Measurements from ENCODE around the gene ZNF492.
"Not testable (repeated sequence)": the region's sequence is repeated elsewhere in the genome, so short reads cannot be mapped to it uniquely, and the experiment has no call there.

The ZNF492 gene

DNA sequence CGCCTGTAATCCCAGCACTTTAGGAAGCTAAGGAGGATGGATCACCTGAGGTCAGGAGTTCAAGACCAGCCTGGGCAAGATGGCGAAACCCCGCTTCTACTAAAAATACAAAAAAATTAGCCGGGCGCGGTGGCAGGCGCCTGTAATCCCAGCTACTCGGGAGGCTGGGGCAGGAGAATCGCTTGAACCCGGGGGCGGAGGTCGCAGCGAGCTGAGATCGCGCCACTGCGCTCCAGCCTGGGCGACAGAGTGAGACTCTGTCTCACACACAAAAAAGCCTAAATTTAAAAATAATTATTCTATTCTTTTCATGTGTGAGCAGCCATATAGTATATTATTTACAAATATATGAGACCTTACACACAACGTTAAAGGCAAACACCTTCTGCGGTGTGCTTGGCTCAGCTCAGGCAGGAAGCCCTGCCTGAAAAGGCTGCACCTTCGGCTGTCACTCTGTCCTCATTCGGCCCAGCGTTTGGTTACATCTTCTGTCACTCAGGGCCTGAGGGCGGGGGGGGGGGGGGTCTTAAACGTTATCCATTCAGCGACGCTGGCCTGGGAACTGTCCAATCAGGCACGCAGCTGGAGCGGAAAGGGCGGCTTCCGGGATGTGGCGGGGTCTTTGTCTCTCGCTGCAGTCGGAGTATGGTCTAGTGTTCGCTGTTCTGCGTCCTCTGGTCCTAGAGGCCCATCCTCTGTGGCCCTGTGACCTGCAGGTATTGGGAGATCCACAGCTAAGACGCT, at the start of gene ZNF492:
ZNF492 (plus strand) TSS at position 619 of the 744 bp plus-strand sequence. CDS start 19,076 bp downstream, outside the sequence.
- peak in 13 of 14 donors; percentile 17 to 86 (median 68) for DNase-seq

DNA sequence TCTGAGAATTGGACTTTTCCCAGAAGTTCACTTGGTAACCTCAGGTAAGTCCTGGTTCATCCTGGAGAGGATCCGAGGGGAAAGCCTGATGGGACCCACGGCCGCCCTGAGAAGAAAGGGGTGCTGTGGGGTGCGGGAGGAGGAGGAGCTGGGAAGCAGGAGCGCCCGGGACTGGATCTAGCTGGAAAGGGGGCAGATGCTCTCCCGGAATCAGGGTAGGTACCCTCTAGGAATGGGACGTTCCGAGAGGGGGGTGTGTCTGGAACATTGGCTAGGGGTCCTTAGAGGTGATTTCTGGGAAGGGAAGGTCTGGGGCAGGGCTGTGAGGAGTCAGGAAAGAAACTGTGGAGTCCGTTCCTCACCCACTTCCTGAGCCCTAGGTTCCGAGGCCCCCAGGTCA, 38.7 kb upstream of the ZNF492 start:
- DNase-seq = no peak

DNA sequence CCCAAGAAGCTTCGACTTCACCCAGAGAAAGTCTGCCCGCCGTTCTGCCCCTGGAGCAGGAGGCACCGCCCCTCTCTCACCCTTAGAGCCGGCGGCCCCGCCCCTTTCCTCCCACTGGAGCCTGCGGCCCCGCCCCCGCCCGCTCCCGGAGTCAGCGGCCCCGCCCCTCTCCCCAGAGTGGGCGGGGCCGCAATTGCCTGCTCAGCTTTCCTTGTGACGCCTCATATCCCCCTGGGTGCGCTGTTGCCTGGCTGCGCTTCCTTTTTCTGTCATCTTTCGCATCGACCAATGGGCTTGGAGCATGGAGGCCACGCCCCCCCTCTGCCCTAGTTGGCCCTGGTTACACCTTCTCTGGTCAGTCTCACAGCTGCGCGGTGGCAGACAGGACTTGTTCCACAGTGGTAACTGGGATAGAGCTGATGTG, 38.2 kb upstream of the ZNF492 start:
- peak in 1 of 14 donors; percentile 12 for DNase-seq

DNA sequence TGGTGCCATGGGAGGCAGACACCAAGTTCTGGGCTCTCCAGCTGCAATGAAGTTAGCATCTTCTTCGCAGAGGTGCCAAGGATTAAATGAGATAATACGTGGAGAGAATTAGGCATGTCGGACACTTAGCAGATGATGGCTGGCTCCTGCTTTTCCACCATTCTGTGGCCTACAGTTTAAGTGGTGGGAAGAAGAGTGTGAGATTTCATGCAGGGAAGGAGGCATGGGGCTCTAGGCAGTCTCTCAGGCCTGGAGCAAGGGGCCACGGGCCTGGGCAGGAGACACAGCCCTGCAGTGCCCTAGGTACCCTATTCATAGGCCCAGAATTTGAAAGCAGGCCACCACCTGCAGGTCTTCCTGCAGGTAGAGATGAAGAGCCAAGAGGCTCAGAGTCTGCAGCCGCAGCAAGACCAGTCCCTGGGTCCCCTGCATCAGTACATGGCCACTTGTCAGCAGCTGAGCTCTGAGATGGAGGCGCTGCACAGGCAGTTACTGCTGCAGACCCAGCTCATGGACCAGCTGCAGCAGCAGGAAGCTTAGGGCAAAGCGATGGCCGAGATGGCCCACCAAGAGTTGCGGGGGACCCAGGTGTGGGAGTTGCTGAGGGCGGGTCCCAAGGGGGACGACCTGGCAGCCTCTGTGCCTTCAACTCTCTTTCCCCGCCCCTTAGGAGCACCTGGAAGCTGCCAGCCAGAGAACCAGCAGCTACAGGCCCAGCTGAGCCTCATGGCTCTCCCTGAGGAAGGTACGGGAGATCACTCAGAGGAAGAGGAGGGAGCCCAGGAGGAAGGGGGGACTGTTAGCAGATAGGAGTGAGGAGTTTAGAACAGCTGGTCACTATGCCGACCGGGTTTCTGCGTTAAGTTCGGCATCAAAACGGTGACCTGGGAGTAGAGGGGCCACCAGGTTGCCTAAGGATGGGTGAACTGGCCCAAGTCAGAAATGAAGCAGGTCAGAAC, 33.2 kb upstream of the ZNF492 start:
- no peak for DNase-seq

DNA sequence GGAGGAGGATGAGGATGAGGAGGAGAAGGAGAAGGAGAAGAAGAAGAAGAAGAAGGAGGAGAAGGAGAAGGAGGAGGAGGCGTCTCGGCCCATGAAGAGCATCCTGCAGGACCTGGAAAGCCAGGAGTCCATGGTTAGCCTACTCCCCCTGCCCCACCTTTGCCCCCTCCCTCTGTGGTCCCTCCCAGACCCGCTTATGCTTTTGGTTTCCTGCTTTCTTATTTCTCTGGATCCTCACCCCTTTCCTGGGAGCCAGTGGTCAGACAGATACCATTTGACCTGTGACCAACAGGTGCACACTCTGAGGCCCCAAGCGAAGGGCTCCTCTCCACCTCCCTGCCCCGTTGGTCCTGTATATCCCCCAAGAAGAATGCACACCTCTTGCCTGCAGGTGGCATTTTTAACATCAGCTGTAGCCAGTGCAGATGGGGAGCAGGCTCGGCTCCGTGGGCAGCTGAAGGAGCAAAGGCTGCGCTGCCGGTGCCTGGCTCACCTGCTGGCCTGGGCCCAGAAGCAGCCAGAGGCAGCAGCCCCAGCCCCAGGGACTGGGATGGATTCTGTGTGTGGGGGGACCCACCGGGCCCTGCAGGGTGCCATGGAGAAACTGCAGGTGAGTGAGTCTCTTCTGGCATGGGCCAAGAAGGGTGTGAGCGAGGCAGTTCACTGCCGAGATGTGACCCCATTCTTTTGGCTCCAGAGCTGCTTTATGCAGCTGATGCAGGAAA, 32.1 kb upstream of the ZNF492 start:
- DNase-seq = no peak

DNA sequence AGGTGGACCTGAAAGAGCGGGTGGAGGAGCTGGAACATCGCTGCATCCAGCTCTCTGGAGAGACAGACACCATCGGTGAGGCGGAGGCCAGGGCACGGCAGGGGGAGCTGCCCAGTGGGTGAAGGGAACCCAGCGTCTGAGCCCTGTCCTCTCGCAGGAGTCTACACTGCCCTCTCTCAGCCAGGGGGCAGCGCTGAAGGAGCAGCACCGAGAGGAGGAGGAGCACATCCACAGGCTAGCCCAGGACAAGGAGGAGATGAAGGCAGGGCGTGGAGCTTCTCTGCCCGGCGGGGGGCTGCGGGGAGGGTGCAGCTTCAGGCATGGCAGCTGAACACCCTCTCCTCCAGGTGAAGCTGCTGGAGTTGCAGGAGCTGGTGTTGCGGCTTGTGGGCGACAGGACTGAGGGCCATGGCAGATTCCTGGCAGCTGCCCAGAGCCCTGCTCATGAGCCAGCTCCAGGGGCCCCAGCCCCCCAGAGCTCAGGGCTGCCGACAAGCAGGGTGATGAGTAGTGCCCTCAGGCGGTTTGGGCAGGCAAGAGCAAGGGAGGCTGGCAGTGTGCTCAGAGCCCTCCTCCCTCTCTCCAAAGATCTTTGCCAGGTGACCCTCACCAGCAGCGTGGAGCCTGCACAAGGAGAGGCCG, 31.4 kb upstream of the ZNF492 start:
- DNase-seq = no peak

DNA sequence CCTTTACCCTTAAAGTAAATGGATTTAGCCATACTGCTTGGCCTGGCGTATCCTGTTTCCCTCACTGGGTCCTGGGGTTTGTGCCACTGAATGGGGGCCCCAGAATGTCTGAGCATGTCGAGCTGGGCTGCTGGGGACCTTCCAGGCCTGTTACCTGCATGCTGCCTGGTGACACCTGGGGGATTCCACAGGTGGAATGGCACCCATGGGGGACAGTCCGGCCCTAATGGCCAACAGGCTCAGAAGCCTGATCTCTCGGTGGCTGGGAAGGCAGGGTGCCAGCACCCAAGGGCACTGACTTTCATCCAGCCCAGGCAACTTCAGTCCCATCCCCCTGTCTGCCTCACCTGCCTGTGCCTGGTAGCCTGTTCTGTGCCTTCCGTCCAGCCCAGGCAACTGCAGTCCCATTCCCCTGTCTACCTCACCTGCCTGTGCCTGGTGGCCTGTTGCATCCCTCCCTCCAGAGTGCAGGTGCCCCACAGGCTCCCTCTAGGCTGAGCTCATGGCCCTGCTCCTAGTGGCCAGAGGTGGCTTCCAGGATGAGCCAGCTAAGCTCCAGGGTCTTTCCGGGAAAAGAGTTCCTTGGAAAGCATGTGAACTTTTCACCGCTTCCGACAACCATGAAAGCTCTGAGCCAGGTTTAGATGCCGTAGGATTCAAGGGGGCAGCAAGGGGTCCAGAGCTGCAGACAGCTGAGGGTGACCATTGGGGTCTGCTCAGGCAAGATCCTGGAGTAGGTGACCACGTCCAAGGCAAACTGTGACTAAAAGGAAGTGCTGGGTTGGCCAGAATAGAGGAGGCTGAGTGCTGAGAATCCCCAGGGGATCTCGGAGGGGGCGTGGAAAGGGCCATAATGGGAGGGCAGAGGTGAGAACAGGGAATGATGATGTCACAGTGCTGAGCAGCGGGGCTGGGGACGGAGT, 30.3 kb upstream of the ZNF492 start:
- no peak for DNase-seq

DNA sequence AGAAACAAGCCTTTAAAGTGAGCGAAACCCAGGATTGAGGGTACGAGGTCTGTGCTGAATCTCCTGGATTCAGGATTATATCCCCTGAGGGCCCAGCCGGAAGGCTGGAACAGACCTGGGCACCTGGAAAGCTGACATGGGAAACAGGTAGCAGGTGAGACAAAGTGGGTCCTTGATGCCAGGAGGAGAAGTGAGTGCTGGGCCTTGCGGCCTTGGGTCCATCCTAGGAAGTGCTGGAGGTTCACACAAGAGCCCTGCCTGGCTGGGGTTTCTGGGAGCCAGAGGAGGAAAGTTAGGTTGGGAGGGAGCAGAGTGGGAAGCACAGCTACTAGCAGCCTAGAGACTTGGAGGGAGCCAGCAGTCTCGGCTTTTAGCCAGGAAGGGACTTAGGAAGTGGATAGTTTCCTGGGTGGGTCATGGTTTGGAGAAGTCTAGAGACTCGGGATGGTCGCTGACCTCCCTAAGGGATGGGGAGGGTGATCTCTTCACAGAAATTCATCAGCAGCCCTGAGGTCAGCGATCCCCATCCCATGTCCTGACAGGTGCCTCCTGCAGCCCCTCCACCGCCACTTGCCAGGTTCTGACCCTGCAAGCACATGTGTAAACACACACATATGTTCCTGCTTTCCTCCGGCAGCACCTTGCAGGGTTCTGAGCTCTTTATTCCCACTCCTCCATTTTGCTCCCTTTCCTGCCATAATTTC, 29.4 kb upstream of the ZNF492 start:
- no peak for DNase-seq

DNA sequence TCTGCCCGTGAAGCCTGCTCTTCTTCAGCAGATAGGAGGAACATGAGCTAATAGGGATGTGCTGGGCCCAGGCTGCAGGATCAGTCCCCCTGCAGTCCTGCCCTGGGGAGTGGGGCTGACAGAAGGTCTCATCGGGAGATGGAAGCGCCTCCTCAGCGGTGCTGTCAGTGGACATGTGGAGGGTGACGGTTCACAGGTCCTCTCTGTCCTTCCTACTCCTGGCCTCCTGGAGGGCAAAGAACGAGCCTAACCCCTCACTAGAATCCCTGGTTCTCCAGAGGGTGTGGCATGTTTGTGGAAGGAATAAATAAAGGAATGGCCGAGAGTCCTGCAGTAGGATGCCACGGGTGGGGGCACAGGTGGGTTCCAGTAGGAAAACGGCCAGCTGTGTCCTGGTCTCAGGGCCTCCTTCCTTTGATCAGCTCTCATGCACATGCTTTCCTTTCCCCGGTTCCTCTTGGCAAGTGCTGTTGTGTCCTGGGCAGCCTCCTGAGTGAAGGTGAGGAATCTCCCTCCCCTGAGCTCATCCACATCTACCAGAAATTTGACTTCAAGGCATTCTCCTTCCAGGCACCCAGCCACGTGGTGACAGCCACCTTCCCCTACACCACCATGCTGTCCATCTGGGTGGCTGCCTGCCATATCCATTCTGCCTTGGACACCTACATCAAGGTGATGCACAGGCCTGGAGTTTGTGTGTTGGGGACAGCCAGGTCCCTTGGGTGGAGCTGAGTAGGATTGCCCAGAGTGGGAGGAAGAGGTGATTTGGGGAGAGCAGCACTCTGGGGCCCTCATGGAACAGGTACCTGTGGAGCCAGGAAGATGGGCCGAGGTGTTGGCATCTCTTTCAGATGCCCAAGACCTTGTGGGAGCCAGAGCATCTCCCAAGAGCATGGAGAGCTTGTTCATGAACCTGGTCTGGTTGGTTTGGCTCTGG, 28.6 kb upstream of the ZNF492 start:
- no peak for DNase-seq

DNA sequence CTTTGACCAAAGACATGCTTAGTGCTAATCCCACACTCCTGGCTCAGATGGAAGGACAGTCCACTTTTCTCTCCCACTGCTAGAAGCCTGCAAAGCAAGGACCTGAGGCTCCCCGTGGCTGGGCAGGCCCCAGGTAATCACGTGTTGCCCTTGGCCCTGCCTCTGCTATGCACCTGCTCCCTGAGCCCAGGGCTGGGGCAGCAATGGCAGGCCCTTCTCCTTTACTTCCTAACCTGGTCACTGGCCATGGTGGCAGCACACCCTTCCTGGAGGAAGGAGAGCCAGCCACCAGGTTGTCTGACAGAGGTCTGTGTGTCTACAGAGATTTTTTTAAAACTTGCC, 27.9 kb upstream of the ZNF492 start:
- no peak for DNase-seq

DNA sequence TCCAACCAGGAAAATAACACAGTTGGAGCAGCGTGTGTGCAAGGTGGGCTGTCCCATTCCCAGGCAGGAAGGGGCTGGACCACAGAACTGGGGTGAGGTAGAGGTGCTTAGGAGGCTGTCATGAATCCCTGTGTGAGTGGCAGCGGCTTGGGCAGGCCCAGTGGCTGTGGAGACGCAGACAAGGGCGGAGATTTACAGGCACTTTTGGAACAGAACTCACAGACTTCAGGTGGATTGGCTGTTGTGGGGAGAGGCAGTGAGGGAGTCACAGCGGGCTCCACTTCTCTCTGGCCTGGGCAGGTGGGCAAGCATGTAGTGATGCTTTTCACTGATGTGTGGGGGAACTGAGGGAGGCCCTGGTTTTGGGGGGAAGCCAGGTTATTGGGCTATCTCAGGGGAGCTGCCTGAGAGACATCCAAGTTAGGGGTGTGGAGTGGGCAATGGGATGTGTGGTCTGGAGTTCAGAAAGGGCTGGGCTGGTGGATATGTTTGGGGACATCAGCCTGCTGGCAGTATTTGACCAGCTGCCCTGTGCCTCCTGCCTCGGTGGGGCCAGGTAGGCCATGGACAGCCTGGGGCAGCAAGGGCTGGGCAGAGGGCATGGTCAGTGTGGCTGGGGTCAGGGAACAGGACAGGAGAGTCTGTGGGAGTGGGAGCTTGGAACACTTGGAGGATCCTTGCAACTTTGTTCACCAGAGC, 27.0 kb upstream of the ZNF492 start:
- DNase-seq = no peak

DNA sequence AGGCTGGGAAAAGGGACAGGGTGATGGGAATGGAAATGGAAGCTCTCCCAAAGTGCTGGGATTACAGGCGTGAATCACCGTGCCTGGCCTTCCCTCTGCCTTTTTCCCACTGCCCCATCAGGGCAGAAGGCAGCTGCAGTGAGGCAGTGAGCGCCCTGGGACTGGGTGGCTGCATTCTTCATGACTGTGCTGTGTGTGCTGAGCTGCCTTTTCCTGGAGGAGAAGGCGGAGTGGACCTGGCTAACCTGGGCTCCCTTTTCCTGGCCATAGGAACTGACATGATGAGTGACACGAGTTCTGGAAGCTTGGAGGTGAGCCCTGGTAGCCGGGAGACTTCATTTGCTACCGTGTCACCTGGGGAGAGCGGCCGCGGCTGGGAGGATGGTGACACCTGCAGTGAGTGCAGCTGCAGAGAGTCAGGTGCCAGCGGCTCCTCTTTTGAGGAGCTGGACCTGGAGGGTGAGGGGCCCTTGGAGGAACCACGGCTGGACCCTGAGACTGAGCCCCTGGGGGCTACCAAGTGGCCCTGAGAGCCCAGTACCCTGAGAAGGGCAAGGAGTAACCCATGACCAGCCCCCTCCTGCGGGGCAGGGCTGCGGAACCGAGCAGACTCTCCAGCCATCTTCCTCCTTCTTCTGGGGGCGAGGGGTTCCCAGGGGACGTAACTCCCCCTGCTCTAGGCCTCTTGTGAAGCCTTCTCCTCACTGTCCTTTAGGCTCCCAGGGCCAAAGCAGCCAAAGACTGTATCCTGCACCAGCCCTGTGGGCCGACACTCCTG, 26.3 kb upstream of the ZNF492 start:
- DNase-seq = no peak

DNA sequence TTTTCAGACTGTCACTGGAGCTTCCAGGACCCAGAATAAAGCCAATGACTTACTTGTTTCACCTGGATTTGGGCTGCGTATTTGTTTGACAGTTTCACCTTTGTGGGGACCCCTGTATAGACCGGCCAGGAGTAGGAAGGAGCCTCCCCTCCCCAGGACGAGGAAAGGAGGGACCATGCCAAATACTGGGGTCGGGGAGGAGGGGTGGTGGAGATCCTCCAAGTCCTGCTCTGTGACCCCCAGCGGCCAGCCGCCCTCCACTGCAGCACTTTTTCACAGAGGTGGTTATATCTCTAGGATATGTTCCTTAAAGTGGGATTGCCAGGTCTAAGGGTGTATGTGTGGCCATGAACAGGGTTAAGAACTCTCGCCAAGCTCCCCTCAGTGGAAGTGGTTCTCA, 25.7 kb upstream of the ZNF492 start:
- DNase-seq = no peak

DNA sequence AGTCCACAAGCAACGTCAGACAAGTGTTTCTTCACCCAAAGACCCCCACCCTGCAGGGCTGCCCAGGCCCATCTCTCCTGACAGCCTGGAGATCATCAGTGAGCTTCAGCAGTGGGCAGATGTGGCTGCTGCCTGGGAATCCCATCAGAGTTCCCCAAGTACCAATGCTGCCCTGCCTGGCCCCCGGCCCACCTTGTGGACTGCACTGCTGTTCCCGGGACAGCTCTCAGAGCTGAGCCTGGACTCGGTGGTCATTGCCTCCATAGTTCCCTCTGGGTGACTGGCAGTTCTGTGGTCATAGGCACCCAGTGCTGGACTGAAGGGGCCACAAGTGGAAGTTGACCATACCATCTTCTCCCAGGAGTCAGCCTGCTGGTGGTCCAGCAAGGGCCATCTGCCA, 24.5 kb upstream of the ZNF492 start:
- no peak for DNase-seq

DNA sequence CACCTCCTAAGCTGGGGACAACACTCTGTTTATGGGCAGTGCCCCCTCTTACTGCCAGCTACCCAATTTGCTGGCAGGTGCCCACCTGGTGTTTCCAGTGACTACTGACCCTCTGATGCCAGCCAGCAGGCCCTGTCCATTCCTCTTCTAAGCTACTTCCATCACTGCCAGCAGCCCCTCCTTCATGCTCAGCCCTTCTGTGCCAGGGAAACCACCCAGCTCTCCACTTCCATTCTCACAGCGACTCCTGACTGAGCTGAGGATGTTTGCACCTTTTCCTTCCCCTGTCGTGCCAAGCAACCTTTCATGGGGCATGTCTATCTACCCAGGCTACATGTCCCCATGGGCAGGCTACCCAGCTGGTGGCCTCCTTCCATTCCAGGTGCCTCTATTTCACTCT, 24.0 kb upstream of the ZNF492 start:
- no peak for DNase-seq

DNA sequence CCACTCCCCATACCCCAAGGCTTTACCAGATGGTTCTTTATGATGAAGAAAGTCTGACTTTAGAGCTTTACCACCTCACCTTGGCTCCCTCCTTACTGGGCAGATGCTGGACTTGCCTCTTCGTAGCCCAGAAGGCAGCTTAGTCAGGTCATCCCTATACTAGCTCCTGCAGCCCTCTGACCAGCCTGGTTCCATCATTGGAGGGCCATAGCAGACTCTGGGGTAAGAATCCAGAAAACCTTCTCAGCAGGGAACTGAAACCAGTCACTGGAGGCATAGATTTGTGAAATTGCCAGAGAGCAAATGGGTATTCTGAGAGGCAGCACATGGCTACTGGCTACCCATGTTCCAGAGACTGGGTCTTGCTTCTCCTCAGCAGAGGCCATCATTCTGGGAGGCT, 21.8 kb upstream of the ZNF492 start:
- DNase-seq = no peak

DNA sequence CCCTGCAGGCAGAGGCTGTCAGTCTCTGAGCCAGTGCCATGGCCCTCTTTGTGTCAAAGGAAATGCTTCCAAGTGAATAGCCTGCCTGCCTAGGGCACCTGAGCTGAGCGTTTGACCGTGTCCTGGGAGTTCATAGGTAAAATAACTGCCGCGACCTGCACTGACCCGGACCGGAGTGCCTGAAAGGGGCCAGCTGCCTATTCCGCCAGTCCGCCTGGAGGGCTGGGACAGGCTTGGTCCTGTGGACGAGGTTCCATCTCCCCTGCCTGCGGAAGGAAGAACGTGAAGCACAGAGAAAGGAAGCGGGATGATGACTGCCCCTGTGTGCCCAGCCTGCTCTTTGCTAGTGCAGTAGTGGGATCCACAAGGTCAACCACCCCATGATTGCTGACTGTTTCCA, 17.5 kb upstream of the ZNF492 start:
- no peak for DNase-seq

DNA sequence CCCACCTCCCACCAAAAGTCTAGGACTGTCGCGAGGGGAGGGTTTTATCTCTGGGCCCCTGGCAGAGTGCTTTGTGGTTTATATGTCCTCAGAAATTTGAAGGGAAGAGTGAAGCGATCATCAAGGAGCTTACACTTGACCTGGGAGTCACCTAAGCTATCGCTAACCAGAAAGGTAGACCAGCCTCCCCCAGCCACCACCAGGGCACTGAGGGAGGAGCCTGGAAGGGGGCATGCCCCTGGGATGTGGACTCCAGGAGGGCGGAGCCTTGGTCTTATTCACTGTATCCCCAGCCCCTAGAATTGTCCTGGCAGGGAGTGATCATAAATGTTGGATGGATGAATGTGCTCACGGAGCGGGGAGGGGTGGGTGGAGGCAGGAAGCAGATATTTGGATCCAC, 16.9 kb upstream of the ZNF492 start:
- DNase-seq = not testable (repeated sequence)
